GM18499 (cell line): ENCODE data around the gene DZIP3.
"Not testable (repeated sequence)": the region's sequence is repeated elsewhere in the genome, so short reads cannot be mapped to it uniquely, and the experiment has no call there.

Experiments
- ATAC-seq: cut with Tn5 transposase; IDR thresholded peaks from one replicate; pipeline ENCODE4 v1.9.1; 2021; ENCODE audit warnings: moderate number of reproducible peaks; ENCODE audit not compliant: insufficient read depth, unreplicated experiment

The DZIP3 gene

DNA sequence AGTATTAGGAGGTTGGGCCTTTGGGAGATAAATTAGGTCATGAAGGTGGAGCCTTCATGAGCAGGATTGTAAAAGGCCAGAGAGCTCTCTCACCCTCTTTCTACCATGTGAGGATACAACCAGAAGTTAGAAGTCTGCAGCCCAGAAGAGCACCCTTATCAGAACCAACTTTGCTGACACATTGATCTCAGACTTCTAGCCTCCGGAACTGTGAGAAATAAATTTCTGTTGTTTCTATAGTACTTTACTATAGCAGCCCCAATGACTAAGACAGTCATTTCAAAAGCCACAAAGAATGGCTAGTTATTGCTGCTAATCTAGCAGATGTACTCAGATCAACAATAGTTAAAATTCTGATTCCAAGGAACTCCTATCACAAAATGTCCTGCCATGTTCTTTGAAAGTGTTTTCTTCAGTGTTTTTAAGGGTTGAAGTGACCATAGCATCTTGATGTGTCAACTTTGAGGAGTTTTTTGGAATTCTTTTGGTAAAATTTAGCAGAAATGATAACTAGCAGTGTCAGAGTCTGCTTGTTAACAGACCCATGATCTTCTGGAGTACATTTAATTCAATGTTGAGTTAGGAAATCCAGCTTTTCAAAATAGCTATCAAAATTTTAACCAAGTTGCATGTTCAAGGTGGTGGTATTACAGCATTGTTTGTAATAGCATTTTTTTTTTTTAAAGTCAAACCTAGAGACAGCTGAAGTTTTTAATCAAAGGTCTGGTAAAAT is 10.3 kb downstream of the DZIP3 start:
- no peak for ATAC-seq

GRCh38 chr3:108602249-108602934 is 12.9 kb downstream of the DZIP3 start:
- peak; percentile 69 for ATAC-seq

- no peak for ATAC-seq
Observed at GRCh38 chr3:108602935-108603294, 13.4 kb downstream of the DZIP3 start.

- no peak for ATAC-seq
Observed at GRCh38 chr3:108603691-108604090, 14.2 kb downstream of the DZIP3 start.

DNA sequence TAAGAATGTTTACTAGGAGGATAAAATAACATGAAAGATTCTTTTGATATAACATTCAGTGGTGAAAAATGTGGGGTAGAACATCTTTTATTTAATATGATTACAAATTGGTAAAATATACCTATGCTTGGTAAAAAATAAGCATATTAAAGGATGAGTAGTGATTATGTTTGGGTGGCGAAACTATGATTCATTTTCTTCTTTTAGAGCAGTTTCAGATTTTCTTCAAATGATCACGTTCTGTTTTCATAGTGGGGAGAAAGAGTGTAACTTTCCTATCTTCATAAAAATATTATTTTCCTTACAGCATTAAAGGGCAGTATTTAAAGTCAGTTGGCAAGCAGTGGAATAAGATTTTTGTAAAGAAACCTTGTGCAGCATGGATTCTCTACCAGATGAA is 15.5 kb downstream of the DZIP3 start:
- ATAC-seq = no peak

- no peak for ATAC-seq
Observed at GRCh38 chr3:108605491-108605890, 16.0 kb downstream of the DZIP3 start.

GRCh38 chr3:108608750-108609149 is 19.2 kb downstream of the DZIP3 start:
- ATAC-seq = no peak

GRCh38 chr3:108610651-108611050 is 21.1 kb downstream of the DZIP3 start:
- ATAC-seq = no peak

- ATAC-seq = not testable (repeated sequence)
Observed at GRCh38 chr3:108616090-108616489, 26.6 kb downstream of the DZIP3 start.

DNA sequence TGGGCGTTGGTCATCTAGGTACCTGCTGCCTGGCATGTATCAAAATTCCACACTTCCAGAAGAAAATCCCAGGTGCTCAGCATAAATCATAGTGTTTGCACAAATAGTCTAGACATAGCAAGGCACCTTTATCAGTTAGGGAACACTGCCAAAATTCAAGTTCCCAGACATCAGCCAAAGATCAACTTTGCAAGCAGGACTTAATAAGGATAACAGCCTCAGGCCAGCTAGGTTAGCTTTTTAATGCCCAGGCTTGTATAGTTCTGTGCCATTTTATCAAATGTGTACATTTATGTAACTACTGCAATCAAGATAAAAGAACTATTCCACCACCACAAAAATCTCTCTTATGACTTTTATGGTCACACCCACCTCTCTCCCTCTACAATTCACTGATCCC is 30.7 kb downstream of the DZIP3 start:
- ATAC-seq = no peak

- no peak for ATAC-seq
Observed at GRCh38 chr3:108623504-108623903, 34.0 kb downstream of the DZIP3 start.

DNA sequence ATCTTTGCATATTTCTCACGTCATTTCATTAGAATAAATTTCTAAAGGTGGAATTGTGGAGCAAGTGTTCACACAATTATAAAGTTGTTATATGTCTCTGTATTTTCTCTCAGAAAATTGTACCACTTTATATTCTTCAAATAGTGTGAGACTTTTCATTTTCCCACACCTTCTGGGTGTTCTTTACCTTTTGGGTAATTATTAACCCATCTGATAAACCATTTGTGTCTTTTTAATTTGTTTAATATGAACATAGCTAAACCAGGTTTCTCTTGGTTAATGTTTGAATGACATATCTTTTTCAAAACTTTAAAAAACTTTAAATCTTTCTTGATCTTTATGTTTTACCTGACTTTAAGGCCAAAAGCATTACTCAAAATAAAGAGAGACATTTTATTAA is 40.5 kb downstream of the DZIP3 start:
- no peak for ATAC-seq

DNA sequence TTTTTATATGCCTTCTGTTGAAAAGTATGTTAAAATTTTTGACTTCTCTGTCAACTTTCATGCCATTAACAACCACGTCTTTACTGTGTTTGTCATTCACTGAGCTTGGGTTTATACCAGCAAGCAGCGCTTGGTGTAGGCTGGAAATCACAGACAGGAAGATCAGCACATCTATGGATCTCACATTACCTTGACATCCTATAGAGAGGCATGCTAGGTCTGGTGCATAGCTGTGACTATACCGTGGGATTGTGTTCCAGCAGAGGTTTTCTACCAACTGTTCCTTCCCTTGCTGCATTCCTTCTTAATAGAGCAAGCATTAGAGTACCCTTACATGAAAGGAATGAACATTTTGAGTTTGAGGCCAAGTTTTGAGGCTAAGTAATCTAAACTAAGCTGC is 53.0 kb downstream of the DZIP3 start:
- no peak for ATAC-seq

DNA sequence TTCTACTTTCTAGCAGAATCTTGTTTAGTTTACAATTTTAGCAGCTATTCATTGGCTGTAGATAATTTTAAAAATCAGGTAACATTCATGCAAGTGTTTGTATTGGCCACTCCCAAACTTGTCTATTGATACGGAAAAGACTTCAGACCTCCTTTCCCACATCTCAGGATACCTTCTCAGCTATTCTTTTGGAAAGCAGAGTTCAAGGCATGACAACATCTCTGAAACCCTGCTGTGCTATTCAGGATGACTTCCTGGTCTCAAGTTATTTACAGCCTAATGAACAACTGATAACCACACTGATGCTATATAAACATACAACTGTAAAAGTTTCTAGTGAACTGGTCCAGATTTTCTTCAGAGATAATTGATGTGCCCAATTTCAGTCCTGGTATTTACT is 55.8 kb downstream of the DZIP3 start:
- ATAC-seq = no peak

GRCh38 chr3:108655664-108656063 is 66.1 kb downstream of the DZIP3 start:
- not testable (repeated sequence) for ATAC-seq

- no peak for ATAC-seq
Observed at GRCh38 chr3:108661699-108662098, 72.2 kb downstream of the DZIP3 start.

DNA sequence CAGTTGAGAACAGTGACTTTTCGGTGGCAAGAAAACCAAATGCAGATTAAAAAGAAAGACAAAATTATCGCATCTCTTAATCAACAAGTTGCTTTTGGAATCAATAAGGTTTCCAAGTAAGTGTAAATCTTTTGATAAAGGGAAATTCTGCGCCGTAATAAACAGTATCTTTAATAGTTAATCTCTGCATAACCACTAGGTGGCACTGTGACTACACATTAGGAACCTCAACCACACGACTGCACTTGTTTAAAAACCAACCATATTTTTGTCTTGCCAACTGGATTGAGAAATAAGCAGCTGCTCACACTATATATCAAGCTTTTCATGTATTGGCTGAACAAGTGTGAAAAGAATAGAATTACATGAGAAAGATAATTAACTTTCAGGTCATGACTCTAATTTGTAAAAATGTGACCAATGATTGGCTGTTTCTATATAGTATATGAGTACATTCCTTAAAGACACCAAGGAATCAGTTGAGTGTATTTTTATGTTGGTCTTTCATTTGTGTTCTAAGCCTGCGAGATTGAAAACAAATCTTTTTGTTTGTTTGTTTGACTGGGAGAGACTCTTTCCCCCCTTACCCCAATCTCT is 72.7 kb downstream of the DZIP3 start:
- ATAC-seq = peak; percentile 65

DNA sequence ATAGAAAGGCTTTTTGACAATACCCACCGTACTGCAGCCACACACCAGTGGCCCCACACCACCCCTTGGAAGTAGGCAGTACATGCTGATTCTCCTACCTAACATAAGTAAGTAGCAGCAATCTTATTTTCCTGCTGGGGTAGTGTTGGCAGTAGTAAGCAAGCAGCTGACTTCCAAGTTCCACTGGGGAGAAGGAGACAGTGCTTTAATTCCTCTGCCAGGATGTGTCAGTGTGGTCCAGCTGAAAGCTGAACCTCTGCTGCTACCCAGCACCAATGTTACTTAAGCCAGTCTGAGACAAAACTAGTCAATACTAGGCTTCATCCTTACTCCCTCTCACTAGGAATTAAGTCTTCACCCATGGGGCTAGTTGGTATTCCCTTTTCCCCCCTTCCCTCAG is 74.7 kb downstream of the DZIP3 start:
- ATAC-seq = no peak

DNA sequence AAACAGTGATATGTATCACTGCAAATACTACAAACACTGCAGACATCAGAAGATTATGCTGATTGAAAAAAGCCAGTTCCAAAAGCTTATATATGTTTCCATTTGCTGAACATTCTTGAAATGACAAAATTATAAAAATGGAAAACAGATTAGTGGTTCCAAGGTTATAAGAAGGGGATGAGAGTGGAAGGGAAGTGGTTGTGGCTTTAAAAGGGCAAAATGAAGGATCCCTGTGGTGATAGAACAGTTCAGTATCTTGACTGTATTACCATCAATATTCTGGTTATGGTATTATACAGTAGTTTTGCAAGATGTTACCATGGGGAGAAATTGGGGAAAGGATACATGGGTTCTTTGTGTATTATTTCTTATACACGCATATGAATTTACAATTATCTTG is 77.8 kb downstream of the DZIP3 start:
- ATAC-seq = no peak

DNA sequence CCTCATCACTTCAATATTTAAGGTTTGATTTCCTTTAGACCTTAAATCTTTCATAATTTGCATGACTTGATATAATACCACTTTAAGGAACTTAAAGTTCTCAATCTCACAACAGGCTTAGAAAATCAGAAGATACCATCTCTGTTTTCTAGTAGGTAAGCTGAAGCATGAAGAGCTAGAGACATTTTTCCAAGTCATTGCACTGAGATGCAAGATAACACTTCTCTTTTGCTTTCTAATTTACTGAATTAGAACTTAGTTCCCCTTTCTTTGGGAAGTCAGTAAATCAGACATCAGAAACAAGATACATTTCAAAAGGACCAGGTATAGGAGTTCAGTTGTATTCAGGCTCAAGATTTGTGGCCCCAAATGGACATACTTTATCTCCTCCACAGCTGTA is 79.7 kb downstream of the DZIP3 start:
- no peak for ATAC-seq

GRCh38 chr3:108672701-108673100 is 83.2 kb downstream of the DZIP3 start:
- ATAC-seq = no peak
